WTC11 (cell line): ENCODE measurements around the gene WDR73.

ENCODE experiments used
- ATF3 ChIP-seq: sonication (generic); formaldehyde crosslinking; conservative IDR thresholded peaks from 2 replicates; pipeline ENCODE4 v1.8.1; 2022; ENCODE audit warnings: mild to moderate bottlenecking, missing genetic modification reagents
- CTCF ChIP-seq: fragments of 200-600 bp; IDR thresholded peaks from 2 replicates; pipeline ENCODE4 v1.8.0; 2022; ENCODE audit warnings: antibody characterized with exemption
- IRF1 ChIP-seq: sonication (generic); formaldehyde crosslinking; IDR thresholded peaks from 2 replicates; pipeline ENCODE4 v1.8.0; 2023; ENCODE audit warnings: missing genetic modification reagents
- NFYB ChIP-seq: sonication (generic); formaldehyde crosslinking; conservative IDR thresholded peaks from 2 replicates; pipeline ENCODE4 v1.8.0; 2022; ENCODE audit warnings: low read depth, missing genetic modification reagents
- PREB ChIP-seq: sonication (generic); formaldehyde crosslinking; IDR thresholded peaks from 2 replicates; pipeline ENCODE4 v1.8.1; 2022; ENCODE audit warnings: mild to moderate bottlenecking, missing genetic modification reagents, moderate library complexity, borderline replicate concordance
- SMAD4 ChIP-seq: sonication (generic); formaldehyde crosslinking; IDR thresholded peaks from 2 replicates; pipeline ENCODE4 v1.8.0; 2022; ENCODE audit warnings: mild to moderate bottlenecking, missing genetic modification reagents
- ZBTB21 ChIP-seq: sonication (generic); formaldehyde crosslinking; IDR thresholded peaks from 2 replicates; pipeline ENCODE4 v1.8.1; 2023; ENCODE audit warnings: mild to moderate bottlenecking, missing genetic modification reagents, borderline replicate concordance
- ZNF512 ChIP-seq: sonication (generic); formaldehyde crosslinking; IDR thresholded peaks from 2 replicates; pipeline ENCODE4 v1.8.1; 2022; ENCODE audit warnings: missing genetic modification reagents, borderline replicate concordance

GRCh38 chr15:84702961-84703482 is 48.9 kb upstream of the WDR73 start:
- TF ChIP-seq ATF3 (CRISPR knock-in tag) (no peak), ZBTB21 (no peak), SMAD4 (CRISPR knock-in tag) (no peak), ZNF512 (CRISPR knock-in tag) (no peak), NFYB (CRISPR knock-in tag) (no peak), IRF1 (CRISPR knock-in tag) (no peak), PREB (no peak), CTCF (no peak)
